ENCODE data around the gene VTI1A.
"Not testable (repeated sequence)": the region's sequence is repeated elsewhere in the genome, so short reads cannot be mapped to it uniquely, and the experiment has no call there.

VTI1A gene

DNA sequence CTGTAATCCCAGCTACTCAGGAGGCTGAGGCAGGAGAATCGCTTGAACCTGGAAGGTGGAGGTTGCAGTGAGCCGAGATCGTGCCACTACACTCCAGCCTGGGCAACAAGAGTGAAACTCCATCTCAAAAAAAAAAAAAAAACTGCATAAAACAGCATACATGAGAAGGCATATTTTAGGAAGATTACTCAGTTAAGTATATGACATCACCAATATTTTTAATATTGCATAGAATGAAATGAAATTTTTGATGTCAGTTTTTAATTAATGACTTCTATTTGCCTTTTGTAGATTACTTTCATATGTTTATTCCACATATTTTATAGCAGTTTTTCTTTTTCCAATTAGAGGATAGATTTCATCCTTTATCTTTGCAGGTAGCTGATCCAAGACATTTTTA is 284.4 kb downstream of the VTI1A start:
- not testable (repeated sequence) for DNase-seq

DNA sequence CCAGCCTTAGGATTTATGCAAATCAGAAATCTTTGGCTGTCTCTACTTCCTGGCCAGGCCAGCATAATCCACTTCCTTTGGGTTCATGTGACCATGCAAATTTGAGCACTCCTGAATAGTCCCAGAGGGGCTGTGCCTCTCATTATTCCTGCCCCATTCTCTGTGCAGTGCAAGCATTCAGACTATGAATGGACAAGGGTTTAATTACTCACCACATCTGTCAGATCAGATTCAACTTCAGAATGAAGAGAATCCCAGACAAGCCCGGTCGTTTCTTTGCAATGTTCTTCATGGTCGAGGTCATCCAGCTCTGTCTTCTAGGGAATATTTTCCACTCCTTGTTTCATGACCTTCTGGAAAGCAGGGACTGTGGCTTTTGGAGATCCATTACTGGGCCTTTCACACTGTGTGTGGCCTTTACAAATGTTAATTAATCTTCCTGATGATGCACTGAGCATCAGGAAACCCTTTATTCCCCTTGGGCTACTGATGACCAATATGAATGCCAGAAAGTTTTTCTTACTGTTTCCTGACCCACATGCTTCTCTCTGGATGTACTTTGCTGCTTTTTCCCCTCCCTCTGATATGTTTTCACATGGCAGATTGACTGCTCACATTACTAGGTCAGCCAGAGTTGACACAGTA is 285.4 kb downstream of the VTI1A start:
- DNase-seq = no peak

DNA sequence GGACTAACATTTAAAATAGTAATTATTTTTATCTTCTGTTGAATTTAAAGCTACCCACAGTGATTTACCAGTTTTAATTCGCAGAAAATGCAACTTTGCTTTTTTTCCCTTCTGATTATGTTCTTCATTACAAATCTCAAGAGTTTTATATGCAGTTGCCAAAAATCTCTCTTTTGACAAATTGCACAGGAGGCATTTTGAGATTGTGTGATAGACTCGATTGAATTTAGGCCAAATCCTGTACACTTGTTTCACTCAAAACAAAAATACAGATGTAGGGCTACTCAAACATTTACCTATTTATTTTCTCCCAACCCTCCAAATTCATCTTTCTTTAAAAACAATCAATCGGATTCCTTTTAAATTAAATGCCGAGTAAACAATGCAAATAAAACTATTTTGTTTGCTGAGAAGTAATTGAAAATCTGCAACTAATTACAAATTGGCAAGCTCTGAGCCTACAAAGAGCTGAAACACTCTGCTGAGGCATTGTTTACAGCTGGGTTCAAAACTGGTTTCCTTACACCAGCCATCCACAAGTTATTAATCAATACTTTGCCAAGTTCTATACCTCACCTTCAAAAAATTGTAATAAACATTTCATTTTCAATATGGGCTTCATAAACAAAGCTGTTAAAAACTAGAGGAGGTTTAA is 288.2 kb downstream of the VTI1A start:
- DNase-seq = no peak

DNA sequence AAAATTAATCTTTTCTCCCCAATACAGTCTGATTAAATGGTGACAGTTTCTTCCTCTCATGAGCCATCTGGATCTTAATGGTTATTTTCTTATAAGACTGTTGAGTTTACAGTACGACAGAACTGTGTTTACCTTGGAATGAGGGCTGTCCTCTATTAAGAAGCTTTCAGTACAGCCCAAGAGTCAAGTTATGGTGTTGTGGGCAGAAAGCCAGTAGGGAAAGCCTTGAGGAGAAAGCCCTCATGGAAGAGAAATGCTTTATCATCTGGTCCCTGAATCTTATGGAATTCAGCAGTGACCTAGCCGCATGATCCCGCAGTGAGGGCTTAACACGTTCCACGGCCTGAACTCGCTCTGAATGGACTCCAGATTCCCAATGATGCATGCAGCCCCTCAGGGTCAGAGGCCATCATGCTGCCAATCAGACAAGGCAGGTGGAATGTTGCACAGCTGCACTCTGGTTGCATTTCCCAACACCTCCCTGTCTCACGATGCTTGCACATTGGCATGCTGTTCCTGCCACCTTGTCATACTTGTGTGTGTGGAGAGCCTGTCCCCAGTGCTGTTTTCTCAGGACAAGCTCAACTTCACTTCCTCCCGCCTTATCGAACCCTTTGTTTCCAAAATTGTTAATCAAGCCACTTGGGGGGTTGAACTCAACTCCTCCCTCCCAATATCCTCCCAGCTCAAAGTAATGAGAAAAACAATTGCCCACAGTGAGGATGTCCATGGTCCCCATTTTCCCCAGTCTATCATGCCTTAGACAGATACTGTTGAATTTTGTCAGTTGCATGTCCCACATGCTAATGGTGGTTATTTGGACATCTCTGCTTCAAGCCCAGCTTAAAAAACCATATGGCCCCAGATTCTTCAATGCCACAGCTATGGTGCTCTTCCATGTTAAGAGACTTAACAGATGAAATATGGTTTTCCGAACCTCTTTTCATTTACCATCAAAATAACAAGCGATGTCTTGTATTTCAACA is 291.9 kb downstream of the VTI1A start:
- no peak for DNase-seq

DNA sequence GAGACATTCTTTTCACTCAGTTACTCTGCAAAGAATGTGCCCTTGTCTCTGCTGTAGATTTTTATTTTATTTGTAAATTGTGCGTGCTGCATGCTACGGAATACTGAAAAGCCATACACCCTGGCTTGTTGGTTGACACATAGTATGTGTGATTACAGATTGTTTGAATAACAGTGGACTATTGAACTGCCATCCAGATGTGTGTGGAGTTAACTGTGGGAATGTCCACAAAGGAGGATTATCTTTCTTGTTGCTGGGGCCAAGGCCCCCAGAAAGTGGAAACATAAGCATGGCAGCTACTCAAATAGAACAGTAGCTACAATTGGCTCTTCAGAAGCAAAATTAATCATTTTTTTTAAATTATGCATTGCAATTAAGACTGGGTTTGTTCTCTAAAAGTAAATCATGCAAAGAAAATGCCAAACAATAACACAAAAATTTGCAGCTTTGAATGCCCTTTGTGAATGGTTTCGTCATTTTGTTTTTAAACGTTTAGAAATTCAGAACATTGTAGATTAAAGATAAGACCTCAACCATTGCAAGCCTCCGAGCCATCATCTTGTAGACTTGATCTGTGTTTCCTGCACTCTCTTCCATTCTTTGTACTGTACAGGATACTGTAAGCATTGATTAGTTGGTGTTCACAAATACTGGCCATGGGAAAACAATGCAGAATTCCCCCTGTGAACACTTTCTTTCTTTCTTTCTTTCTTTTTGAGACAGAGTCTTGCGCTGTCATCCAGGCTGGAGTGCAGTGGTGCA is 292.8 kb downstream of the VTI1A start:
- DNase-seq = no peak

DNA sequence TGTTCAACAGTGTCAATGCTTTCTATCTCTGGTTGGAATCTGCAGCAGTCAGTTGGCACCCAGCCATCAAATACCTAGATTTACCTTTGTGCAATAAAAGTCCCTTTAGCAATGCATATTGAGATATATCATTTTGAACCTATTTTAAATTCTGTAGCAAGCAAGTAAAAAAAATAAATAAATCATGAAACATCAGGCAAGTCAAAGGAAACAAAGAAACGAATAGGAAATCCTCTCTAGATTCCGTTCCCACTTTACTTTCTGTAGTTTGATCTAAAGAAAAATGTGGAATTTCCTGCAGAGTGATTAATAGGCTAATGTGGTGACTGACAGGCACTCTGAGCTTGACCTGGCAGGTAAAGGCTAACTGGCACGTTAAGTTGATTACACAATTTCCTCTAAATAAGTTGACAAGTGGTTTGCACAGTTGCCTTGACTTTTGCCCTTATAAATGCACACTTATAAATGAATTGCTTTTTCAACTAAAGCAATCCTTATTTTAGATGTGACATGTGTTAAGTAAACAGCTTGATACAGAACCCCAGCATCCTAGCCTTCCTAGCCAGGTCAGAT is 294.9 kb downstream of the VTI1A start:
- DNase-seq = no peak

DNA sequence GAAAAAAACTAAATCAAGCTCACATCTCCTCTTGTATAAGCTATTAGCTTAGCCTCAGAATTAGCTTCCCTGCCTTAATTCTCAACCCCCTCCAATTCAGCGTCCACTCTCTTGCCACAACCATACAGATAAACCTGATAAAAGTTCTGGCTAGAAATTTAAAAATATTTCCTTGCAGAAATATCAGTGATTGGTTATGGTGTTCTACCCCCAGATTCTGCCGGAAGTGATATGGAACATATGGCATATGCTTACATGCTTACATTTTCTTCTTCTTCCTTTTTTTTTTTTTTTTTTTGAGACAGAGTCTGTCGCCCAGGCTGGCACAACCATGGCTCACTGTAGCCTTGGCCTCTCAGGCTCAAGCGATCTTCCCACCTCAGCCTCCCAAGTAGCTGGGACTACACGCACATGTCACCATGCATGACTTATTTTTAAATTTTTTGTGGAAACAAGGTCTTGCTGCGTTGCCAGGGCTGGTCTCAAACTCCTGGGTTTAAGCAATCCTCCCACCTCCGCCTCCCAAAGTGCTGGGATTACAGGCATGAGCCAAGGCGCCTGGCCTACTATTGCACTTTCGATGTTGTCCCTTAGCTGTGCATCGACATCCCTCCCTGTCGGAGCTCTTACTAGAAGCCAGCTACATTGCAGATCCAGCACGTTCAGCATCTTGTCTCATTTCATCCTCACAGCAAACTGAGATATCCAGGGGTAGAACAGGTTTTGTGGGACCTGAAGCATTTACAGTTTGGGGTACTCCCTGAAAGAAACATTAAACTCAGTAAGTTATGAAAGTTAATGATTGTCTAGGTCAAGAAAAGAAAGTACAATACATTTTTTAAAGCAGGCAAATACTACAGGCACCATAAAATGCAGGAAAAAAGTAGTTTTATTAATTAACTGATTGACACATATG is 297.4 kb downstream of the VTI1A start:
- DNase-seq = no peak

DNA sequence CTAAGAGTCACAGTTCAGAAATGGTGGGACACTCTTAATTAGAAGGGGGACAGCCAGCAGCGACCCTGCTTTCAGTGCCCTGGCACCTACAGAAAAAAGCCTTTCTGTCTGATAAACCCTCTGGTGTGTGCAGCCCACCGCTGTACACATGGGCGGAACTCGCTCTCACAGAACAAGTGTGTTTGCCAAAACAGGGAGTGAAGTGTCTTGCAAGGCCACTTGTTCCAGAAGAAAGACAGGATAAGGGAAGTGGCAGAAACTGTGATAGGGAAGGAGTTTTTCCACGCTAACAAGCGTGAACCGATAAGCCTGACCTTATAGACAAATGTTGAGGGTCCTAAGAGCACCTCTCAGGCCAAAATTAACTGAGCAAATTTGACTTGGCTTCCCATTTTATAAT is 299.3 kb downstream of the VTI1A start:
- no peak for DNase-seq

DNA sequence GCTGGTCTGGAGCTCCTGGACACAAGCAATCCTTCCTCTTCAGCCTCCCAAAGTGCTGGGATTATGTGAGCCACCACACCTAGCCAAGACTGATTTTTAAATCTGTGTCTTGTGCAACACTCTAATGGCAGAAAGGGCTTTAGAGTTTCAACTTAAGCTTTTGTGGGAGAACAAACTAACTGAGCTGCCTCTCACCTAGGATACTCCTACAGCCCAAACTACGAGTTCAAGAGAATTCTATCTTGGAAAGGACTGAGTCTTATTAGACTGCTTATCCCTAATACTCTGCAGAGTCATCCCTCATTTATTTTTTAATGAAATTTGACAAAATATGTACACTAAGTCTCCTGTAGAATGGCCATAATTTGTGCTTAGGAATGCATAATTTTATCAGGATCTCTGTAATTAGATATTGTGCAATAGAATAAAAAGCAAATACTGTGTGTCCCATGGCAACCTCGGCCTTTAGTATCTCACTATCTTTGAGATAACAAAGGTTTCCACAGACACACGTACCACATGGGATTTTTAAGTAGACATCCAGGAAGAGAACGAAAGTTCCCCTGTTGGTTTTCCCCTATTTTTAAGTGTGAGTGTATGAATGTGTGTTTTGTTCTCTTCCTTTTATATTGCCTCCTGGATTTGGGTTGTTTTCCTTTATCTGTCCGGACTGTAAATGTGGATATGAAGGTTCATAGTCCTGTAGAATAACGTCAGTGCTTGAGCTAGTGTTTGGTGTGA is 303.6 kb downstream of the VTI1A start:
- DNase-seq = no peak

DNA sequence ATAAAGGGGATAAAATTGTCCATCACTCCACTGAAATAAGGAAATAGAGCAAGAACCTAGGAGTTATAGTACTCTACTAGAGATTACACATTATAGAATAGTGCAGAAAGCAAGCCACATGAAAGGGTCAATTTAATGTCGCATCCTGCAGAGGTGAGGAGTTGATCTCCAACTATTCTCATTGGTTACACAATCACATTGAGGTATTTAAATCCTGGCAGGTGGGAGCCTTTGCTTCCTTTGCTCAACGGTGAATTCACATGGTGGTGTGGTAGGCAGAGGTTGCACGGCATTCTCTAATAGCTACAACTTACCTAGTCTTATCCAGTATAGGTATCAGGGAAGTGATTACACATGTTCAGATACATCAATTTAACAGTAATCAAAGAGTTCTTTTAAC is 304.6 kb downstream of the VTI1A start:
- no peak for DNase-seq

DNA sequence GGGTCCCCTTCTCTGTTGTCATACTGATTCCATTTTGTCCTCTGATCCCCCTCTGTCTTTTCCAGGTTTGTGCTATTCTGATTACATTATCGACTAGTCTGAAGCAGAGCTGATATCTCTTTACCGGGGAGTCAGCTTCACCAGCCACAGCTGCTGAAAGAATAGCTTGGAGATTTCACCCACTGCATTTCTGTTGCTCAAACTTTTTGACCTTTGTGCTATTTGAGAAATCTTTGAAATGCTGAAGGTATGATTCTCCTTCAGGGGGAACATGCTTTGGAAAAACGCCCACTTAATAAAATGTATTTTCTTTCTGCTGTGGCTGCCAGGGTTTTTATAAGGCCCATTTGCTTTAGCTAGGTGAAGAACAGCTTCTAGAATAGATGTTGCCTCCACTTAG is 305.3 kb downstream of the VTI1A start:
- no peak for DNase-seq

DNA sequence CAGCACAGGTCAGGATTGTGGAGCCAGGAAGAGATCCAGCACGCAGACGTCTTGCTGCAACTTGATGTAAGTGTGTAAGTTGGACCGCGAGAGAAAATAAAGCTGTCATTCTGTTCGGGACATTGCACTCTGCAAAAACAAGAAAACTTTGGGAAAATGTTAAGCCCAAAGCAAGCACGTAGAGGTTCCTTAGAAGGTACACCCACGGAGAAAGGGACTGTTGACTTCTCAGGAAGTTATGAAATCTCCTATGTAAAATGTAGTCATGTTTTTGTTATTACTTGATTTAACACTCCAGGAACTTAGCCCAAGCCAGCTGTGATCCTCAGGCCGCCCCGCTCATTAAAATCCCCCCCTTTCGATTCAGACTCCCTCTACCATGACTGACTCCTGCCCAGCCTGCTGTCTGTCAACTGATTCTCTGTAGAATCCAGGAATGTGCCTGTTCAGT is 307.0 kb downstream of the VTI1A start:
- DNase-seq = no peak

DNA sequence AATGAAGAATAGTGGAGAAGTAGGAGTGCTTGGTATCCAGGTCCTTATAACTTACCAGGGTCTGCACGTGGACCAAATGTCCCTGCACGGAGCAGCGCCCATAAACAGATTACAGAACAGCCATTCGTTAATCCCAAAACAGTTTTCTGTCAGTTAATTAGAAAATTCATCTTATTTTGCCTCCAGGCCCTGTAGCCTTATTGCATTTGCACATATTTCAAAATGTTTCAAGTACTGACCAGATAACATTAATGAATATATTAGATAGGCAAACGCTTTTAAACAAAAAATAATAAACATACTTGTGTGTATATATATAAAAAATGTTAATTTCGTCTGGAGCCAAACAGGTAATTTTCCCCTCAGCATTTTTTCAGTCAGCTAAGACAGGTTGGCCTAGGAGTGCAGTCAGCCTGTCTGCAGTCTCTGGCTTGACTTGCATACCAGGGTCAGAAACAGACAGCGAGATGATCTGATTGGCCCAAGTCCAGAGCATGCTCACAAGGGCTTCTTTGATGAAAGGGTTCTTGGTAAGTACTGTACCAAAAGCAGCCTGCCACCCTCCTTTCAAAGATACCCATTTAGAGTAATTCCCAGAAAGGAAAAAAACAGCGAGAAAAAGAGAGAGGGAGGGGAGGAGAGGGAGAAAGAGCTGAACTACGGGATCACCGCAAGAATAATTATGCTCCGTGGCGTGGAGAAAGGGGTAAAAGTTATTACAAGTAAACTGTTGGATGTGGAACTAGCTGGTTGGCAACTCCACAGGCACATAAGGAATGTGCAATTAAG is 308.6 kb downstream of the VTI1A start:
- DNase-seq = no peak

DNA sequence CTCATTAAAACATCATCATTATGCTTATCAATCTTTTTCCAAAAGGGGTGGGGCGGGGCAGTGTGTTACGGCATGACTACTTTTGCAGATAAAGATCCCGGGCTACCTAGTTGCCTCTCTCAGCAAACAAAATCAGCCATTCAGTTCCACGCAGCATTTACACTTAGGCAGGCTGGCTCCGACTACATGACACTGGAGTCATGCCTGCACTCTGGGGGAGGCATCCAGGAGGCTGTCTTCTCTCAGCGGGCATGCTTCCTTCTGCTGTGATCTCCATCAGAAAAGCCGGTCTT is 309.2 kb downstream of the VTI1A start:
- DNase-seq = no peak

DNA sequence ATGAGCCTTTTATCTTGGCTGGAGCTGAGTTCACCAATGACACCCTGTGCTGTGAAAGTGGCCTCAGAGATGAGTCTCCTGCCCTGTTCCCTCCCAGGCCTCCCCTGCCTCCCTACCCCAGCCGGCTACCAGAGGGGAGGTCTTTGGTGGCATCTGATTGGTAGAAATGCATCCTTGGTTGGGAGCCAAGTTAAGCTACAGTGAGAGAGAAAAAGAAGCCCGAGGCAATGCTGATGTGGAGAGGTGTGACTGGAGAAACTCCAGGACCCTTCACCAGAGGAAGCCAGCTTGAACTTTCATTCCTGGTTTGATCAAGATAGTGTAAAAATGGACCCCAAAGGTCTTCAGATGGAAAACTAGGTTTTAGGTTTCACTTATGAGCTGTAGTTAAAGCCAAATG is 311.9 kb downstream of the VTI1A start:
- DNase-seq = no peak

DNA sequence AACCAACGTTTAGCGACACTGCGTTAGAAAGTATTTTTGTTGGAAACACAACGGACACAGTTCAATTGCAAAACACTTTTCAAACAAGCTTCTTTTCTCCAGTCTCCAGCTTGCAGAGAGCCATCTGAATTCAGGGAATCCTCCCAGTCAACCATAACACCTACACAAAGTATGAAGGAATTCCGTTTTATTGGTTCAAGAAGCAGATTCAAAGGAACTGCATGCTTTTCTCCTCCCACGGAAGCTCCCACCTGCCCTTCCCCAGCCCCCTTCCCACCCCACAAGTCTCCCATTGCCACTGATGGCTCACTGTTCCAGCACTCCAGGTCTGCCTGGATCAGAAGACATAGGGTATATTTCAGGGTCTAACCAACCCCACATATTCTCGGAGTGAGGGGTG is 312.5 kb downstream of the VTI1A start:
- no peak for DNase-seq

DNA sequence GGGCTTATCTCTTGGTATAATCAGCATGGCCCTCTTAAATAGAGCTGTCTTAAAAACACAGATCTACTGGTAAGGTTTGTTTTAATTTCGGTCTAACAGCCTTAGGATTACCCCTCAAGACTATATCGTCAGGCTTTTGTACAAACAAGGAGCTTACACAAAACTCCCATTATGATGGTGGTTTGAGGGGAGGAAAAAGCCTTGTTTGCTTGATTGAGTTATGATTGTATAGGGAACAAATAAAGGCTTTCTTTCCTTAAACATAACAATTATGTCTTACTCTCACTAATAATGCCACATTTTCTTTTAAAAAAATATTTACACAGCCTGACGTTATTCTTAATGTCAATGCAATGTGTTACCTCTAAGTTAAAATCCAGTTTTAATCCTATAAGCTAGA is 314.2 kb downstream of the VTI1A start:
- no peak for DNase-seq

DNA sequence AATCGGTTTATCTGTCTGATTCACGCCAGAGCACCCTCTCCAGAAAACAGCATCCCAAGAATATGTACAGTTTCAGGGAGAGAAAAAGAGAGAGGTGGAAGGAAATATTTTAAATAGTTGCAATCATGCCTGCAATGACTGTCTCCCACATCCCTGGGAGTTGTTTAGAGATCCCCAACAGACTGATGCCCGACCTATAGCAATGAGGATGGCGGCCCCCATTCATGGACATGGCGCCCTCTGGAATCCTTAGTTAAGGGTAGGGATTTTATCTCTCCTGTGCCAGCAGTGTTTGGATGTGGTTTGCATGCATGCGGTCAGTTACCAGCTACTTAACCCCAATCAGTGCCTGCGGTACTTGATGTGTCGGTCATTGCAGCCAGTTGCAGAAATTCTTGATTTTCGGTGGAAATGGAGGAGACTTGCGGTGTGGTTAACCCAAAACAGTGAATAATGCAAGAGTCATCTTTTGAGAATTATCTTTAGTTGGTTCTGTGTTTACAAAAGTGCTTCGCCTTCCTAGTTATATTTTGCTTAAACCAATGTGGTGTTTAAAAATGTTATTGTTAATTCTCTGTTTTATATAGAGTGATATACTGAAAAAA is 317.0 kb downstream of the VTI1A start:
- DNase-seq = no peak

DNA sequence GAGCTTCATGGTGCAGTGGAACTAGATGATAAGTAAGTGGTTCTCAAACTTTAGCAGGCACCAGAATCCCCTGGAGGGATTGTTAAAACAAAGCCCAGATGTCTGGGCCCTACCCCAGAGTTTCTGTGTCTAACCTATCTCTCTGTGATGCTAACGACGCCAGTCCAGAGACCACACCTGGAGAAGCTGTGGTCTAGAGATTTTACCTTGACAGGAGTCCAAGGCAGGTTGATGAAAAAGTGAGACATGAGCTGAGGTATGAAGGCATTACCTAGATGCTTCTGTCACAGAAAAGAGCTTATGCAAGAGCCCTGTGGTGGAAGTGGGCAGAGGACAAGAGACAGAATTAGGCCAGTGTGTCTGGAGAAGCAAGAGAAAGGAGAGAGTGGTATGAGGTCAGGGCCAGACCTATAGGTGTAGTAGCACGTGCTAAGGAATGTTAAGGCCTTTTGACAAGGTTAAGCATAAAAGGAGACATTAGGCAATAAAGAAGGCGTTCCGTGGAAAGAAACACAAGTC is 318.8 kb downstream of the VTI1A start:
- no peak for DNase-seq
